Suprapubic skin (tissue), 3 donors: ENCODE measurements around the gene KIF6.

Source experiments
- CTCF ChIP-seq, 2 donors: fragments of 200-600 bp in 1 of 2; fragments of 450-650 bp in 1 of 2; sonication (generic) in 1 of 2; IDR thresholded peaks; one replicate each; pipeline ENCODE4 v1.5.1; 2016 to 2019; ENCODE audit warnings: antibody characterized with exemption in 2 of 2, mild to moderate bottlenecking in 1 of 2, moderate library complexity in 1 of 2
- POLR2A ChIP-seq, 2 donors: fragments of 450-650 bp; IDR thresholded peaks; one replicate each; pipeline ENCODE4 v1.6.1; 2017; ENCODE audit warnings: antibody characterized with exemption in 2 of 2, mild to moderate bottlenecking in 2 of 2, moderate library complexity in 2 of 2

DNA sequence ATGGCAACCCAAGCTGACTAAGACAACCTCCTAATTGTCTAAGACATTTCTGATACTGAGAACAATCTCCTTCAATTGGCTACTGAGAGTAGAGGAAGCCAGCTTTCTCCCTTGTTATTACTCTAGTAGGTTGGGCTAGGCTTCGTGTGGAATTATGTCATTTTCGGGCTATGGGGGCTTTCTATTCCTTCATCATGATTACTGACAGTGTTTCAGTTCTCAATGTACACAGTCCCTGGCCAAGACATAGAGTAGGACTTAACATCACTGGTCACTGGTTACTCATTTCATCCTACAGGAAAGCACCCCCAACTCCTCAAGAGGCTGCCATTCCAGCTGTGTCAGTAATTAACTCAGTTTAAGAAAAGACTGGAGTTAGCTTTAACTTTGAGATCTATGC lies 100.0 kb downstream of the KIF6 start:
- TF ChIP-seq POLR2A (IDR thresholded peaks at IDR 0.05) (no peak), CTCF (IDR thresholded peaks at IDR 0.05) (no peak)
